Measurements from ENCODE around the gene TMC3.
"Not testable (repeated sequence)": the region's sequence is repeated elsewhere in the genome, so short reads cannot be mapped to it uniquely, and the experiment has no call there.

The TMC3 gene

GRCh38 chr15:81373775-81374395 is at the start of gene TMC3:
Gene TMC3, minus strand, starts transcription at chr15:81374213. Its CDS starts 136 bp downstream, at chr15:81374077.
- in situ Hi-C loops (cut with HindIII; ENCODE audit: low sequenced_read_pairs), result no loop called here

- in situ Hi-C loops (cut with HindIII; ENCODE audit: low sequenced_read_pairs), result no loop called here
Measured at GRCh38 chr15:81421461-81421860, 47.4 kb upstream of the TMC3 start.

DNA sequence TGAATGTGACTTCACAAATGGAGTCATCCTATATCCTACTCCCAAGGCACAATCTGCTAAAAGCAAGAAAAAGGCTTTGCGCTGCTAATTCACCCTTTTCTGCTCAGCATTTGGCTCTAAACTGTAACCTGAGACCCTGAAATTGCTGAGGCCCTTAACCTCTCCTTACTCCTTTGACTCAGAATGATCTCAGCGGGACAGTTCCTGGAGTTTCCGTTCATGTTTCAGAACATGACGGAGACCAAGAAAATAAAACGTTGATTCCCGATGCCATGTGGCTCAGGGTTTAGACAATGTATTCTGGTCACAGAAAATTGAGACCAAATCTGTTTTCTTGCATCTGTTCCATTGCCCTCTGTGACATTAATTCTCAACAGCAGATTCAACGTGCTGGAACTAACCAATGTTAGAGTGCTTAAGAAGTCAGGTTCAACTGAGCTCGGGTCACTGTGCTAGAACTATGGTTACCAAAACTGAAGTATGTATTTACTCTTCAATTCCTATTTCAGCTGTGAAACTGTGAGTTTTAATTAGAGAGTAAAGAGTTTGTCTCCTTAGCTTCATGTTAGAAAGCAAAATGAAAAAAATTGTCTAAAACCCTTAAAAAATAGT is 45.4 kb upstream of the TMC3 start:
- in situ Hi-C loops (cut with HindIII; ENCODE audit: low sequenced_read_pairs), result no loop called here

- in situ Hi-C loops (cut with HindIII; ENCODE audit: low sequenced_read_pairs), result no loop called here
Measured at GRCh38 chr15:81418891-81419290, 44.9 kb upstream of the TMC3 start.

GRCh38 chr15:81418444-81418843 is 44.4 kb upstream of the TMC3 start:
- in situ Hi-C loops (cut with HindIII; ENCODE audit: low sequenced_read_pairs), result no loop called here

DNA sequence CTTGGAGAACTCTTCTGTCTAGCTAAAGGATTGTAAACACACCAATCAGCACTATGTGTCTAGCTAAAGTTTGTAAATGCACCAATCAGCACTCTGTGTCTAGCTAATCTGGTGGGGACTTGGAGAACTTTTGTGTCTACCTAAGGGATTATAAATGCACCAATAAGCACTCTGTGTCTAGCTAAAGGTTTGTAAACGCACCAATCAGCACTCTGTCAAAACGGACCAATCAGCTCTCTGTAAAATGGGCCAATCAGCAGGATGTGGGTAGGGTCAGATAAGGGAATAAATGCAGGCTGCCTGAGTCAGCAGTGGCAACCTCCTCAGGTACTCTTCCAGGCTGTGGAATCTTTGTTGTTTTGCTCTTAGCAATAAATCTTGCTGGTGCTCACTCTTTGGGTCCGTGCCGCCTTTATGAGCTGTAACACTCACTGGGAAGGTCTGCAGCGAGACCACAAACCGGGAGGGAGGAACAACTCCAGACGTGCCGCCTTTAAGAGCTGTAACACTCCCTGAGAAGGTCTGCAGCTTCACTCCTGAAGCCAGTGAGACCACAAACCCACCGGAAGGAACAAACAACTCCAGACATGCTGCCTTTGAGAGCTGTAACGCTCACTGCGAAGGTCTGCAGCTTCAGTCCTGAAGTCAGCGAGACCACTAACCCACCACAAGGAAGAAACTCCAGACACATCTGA is 40.4 kb upstream of the TMC3 start:
- in situ Hi-C loops (cut with HindIII; ENCODE audit: low sequenced_read_pairs), result not testable (repeated sequence)

- in situ Hi-C loops (cut with HindIII; ENCODE audit: low sequenced_read_pairs), result no loop called here
Measured at GRCh38 chr15:81413851-81414250, 39.8 kb upstream of the TMC3 start.

- in situ Hi-C loops (cut with HindIII; ENCODE audit: low sequenced_read_pairs), result no loop called here
Measured at GRCh38 chr15:81411969-81412633, 38.1 kb upstream of the TMC3 start.

DNA sequence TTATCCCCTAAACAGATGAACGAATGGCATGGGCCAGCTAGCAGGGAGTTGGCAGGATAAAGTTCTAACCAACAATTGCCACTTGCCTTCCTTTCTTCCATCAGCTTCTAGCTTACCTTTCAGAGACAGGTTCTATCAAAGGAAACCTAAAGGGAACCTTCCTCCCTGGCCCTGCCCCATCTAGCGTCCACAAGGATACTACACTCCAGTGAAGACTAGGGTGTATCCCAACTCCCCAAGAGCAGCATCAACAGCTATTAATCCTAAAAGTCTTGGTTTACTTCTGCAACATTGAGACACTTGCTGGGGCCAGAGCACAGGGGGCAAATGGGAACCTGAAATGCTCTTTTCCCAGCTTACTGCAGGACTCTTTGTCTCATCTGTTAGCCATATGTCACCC is 37.0 kb upstream of the TMC3 start:
- in situ Hi-C loops (cut with HindIII; ENCODE audit: low sequenced_read_pairs), result no loop called here

GRCh38 chr15:81410318-81410753 is 36.3 kb upstream of the TMC3 start:
- in situ Hi-C loops (cut with HindIII; ENCODE audit: low sequenced_read_pairs), result no loop called here

GRCh38 chr15:81407718-81408117 is 33.7 kb upstream of the TMC3 start:
- in situ Hi-C loops (cut with HindIII; ENCODE audit: low sequenced_read_pairs), result no loop called here

DNA sequence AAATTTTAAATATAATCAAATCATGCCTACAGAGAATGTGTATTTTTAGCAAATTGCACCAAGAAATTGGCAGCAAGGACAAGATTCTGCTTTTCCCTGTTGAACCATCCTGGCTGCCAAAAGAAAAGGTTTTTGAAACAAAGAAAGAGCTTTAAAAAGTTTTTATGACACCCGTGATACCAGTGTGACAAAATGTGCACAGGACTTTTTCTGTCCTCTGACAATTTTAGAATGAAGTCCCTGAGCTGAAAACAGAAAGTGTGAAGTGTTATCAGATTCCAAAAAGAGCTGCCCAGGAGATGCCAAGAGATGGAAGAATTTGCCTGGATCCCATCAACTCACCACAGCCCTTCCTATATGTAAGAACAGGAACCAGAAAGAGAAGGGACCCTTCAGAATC is 33.2 kb upstream of the TMC3 start:
- in situ Hi-C loops (cut with HindIII; ENCODE audit: low sequenced_read_pairs), result no loop called here

DNA sequence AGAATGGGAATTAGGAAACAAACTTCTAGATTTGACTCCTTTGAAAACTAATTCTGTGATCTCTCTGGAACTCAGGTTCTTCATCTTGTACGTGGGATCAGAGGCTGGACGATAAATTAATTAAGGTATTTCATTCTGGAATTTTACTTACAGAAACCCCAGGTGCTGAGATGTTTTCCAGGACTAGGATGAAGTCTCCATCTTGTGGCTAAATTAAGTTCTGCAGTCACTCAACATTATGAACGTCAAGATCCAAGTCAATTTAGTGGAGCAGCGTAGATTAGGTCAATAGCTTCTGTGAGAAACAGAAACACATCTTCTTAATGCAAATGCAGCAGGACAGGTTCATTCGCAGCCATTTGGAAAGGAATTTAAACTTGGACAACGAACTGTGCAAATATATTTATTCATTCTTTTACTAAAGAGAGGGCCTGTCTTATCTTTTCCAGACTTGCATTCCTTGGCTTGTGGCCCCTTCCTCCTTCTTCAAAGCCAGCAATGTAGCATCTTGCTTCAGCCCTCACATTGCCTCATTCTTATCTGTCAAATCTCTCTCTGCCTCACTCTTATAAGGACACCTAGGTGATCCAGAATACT is 26.7 kb upstream of the TMC3 start:
- in situ Hi-C loops (cut with HindIII; ENCODE audit: low sequenced_read_pairs), result no loop called here

DNA sequence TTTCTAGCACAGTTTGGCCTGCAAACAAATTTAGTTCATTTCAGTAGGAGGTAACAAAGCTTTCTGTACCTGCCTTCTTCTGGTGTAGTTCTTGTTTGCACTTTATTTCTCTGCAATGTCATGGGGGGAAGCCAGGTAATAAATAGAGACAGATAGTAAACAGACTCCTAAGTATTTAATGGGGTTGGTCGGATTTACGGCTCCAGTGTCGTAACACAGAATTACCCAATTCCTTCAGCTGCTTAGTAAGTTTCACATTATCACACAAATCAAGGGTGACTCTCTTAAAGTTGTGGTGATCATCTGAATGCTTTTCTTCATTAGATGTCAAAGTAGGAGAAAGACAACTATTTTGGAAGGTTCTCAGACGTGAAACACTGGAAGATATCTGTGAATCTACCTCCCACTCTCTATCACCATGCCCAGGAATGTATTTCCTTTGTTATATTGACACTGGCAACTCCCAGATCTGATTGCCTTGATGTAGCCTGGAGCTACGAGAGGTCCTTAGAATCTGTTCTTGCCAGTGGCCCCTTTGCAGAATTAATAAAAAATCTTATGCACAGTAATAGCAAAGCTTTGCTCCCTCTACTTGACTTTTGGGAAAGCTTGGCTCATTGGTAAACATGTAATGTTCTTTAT is 25.0 kb upstream of the TMC3 start:
- in situ Hi-C loops (cut with HindIII; ENCODE audit: low sequenced_read_pairs), result no loop called here

- in situ Hi-C loops (cut with HindIII; ENCODE audit: low sequenced_read_pairs), result no loop called here
Measured at GRCh38 chr15:81398456-81398855, 24.4 kb upstream of the TMC3 start.

- in situ Hi-C loops (cut with HindIII; ENCODE audit: low sequenced_read_pairs), result no loop called here
Measured at GRCh38 chr15:81394603-81395002, 20.6 kb upstream of the TMC3 start.

GRCh38 chr15:81391657-81392056 is 17.6 kb upstream of the TMC3 start:
- in situ Hi-C loops (cut with HindIII; ENCODE audit: low sequenced_read_pairs), result no loop called here

DNA sequence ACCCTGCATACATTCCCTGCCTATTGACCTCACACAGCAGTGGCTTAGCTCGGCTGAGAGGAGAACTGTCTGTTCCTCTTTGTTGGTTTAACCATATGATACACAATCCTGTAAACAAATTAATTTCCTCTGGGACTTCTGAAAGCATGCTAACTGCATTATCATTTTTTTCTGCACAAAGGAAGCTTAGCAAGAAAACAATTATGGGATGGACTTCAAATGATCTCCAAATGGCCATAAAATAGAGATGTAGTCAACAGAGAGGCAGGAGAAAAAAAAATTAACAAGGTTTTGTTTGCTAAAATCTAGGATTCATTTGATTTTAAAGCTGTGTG is 14.4 kb upstream of the TMC3 start:
- in situ Hi-C loops (cut with HindIII; ENCODE audit: low sequenced_read_pairs), result no loop called here

- in situ Hi-C loops (cut with HindIII; ENCODE audit: low sequenced_read_pairs), result no loop called here
Measured at GRCh38 chr15:81387621-81388435, 13.8 kb upstream of the TMC3 start.

GRCh38 chr15:81386947-81387346 is 12.9 kb upstream of the TMC3 start:
- in situ Hi-C loops (cut with HindIII; ENCODE audit: low sequenced_read_pairs), result no loop called here

Data from DLD1 (cell line).